ENCODE results near the gene BTBD18. TPM values are rescaled to one million over a fixed set of nuclear protein-coding genes. Genes with fewer than 3 reads are reported as not detected.
A peak's percentile ranks its signal among the peaks of the same experiment; 100 is the strongest.

Gene BTBD18
- total and polyA plus RNA-seq, 7 donors, result 0.03 TPM; not detected in 6

GRCh38 chr11:57773026-57773598 is 21.5 kb upstream of the BTBD18 start:
- intact Hi-C loops (cut with DNase I), result no loop called here
- Histone ChIP-seq H3K4me1 (peaks cover 0 to 95% (median 86%) of the 10 kb centered on the region in 4 donors), H3K27ac (peak overlapping the region in 1 of 4 donors; percentile 29), H3K9me3 (no peaks in the 10 kb centered on the region), H3K4me3 (no peak overlapping the region), H3K27me3 (no peaks in the 10 kb centered on the region), H3K36me3 (no peaks in the 10 kb centered on the region)
- WGBS, 2 donors, result 67 to 87% methylated on average over 5 of the region's 5 CpGs
- TF ChIP-seq POLR2AphosphoS5 (IDR thresholded peaks at IDR 0.05) (no peak), EP300 (IDR thresholded peaks at IDR 0.05) (no peak), CTCF (IDR thresholded peaks at IDR 0.05) (no peak), POLR2A (IDR thresholded peaks at IDR 0.05) (no peak)
- no peak for DNase-seq

- TF ChIP-seq EP300 (IDR thresholded peaks at IDR 0.05) (no peak), POLR2AphosphoS5 (IDR thresholded peaks at IDR 0.05) (no peak), CTCF (IDR thresholded peaks at IDR 0.05) (no peak), POLR2A (IDR thresholded peaks at IDR 0.05) (no peak)
- no peak for DNase-seq
- H3K27me3 ChIP-seq, result no peaks in the 10 kb centered on the region
- no peaks in the 10 kb centered on the region for H3K9me3 ChIP-seq
- intact Hi-C loops (cut with DNase I), result no loop called here
- WGBS, 2 donors, result 69 to 75% methylated on average over 4 of the region's 4 CpGs
- no peak overlapping the region for H3K4me3 ChIP-seq
- peaks cover 0 to 95% (median 85%) of the 10 kb centered on the region in 4 donors for H3K4me1 ChIP-seq
- H3K27ac ChIP-seq, result peak overlapping the region in 1 of 4 donors; percentile 29
- no peaks in the 10 kb centered on the region for H3K36me3 ChIP-seq
Observed at GRCh38 chr11:57772562-57772961, 20.9 kb upstream of the BTBD18 start.

- 89 to 93% methylated on average over 3 of the region's 3 CpGs for WGBS, 2 donors
- intact Hi-C loops (cut with DNase I), result no loop called here
- H3K27ac ChIP-seq, result no peak overlapping the region
- no peaks in the 10 kb centered on the region for H3K9me3 ChIP-seq
- no peaks in the 10 kb centered on the region for H3K36me3 ChIP-seq
- no peak overlapping the region for H3K4me3 ChIP-seq
- DNase-seq, result no peak
- TF ChIP-seq POLR2A (IDR thresholded peaks at IDR 0.05) (no peak), CTCF (IDR thresholded peaks at IDR 0.05) (no peak), EP300 (IDR thresholded peaks at IDR 0.05) (no peak), POLR2AphosphoS5 (IDR thresholded peaks at IDR 0.05) (no peak)
- no peaks in the 10 kb centered on the region for H3K27me3 ChIP-seq
- peaks cover 0 to 95% (median 84%) of the 10 kb centered on the region in 4 donors for H3K4me1 ChIP-seq
Observed at GRCh38 chr11:57771365-57771764, 19.7 kb upstream of the BTBD18 start.

GRCh38 chr11:57770793-57771192 is 19.2 kb upstream of the BTBD18 start:
- Histone ChIP-seq H3K27me3 (no peaks in the 10 kb centered on the region), H3K4me1 (peaks cover 0 to 95% (median 84%) of the 10 kb centered on the region in 4 donors), H3K9me3 (no peaks in the 10 kb centered on the region), H3K36me3 (no peaks in the 10 kb centered on the region), H3K4me3 (no peak overlapping the region), H3K27ac (no peak overlapping the region)
- WGBS, 2 donors, result 26 to 27% methylated on average over 1 of the region's 1 CpG
- DNase-seq, result no peak
- TF ChIP-seq EP300 (IDR thresholded peaks at IDR 0.05) (no peak), POLR2A (IDR thresholded peaks at IDR 0.05) (no peak), CTCF (IDR thresholded peaks at IDR 0.05) (no peak), POLR2AphosphoS5 (IDR thresholded peaks at IDR 0.05) (no peak)
- intact Hi-C loops (cut with DNase I), result no loop called here

- intact Hi-C loops (cut with DNase I), result loop anchor here (5.0 kb wide), 2 partner anchors 53 to 98 kb away; partner anchors contain the start of genes MED19, TMX2 and ZDHHC5
- peak overlapping the region; percentile 87 to 94 (median 90) for H3K27ac ChIP-seq
- no peaks in the 10 kb centered on the region for H3K36me3 ChIP-seq
- peaks cover 0 to 60% (median 54%) of the 10 kb centered on the region in 4 donors for H3K4me1 ChIP-seq
- no peak for DNase-seq
- 6 to 47% methylated on average over 2 of the region's 2 CpGs for WGBS, 2 donors
- TF ChIP-seq POLR2A (IDR thresholded peaks at IDR 0.05) (no peak), CTCF (IDR thresholded peaks at IDR 0.05) (no peak), POLR2AphosphoS5 (IDR thresholded peaks at IDR 0.05) (no peak), EP300 (IDR thresholded peaks at IDR 0.05) (no peak)
- peak overlapping the region in 3 of 4 donors; percentile 7 to 63 (median 58) for H3K4me3 ChIP-seq
- H3K27me3 ChIP-seq, result no peaks in the 10 kb centered on the region
- H3K9me3 ChIP-seq, result no peaks in the 10 kb centered on the region
Observed at GRCh38 chr11:57764972-57765371, 13.4 kb upstream of the BTBD18 start.
